HUES48 (cell line): Measurements from ENCODE around the gene SPINK2.
A peak's percentile ranks its signal among the peaks of the same experiment; 100 is the strongest.

Experiments
- H3K27ac ChIP-seq: one replicate; pipeline ENCODE4 v1.7.0; 2013; ENCODE audit warnings: low read depth, low read length, inconsistent platforms
- H3K27me3 ChIP-seq: 2 replicates; pipeline ENCODE4 v1.6.1; 2013; ENCODE audit warnings: mild to moderate bottlenecking, low read length; ENCODE audit not compliant: control insufficient read depth, insufficient read depth
- H3K36me3 ChIP-seq: 2 replicates; pipeline ENCODE4 v1.6.1; 2013; ENCODE audit warnings: low read length; ENCODE audit not compliant: control insufficient read depth, insufficient read depth
- H3K4me1 ChIP-seq: 2 replicates; pipeline ENCODE4 v1.6.1; 2013; ENCODE audit warnings: mild to moderate bottlenecking, low read length; ENCODE audit not compliant: control insufficient read depth, insufficient read depth
- H3K4me3 ChIP-seq: 2 replicates; pipeline ENCODE4 v1.5.1; 2013; ENCODE audit warnings: mild to moderate bottlenecking, low read depth, low read length
- H3K9ac ChIP-seq: 2 replicates; pipeline ENCODE4 v1.6.1; 2013; ENCODE audit warnings: mild to moderate bottlenecking, low read depth, low read length, moderate library complexity
- H3K9me3 ChIP-seq: 2 replicates; pipeline ENCODE4 v1.6.1; 2013; ENCODE audit warnings: low read length; ENCODE audit not compliant: control insufficient read depth, insufficient read depth

SPINK2 gene, protein sequence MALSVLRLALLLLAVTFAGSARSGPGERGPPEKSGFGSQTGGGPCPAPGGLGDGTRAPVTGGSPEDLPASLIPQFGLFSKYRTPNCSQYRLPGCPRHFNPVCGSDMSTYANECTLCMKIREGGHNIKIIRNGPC

DNA sequence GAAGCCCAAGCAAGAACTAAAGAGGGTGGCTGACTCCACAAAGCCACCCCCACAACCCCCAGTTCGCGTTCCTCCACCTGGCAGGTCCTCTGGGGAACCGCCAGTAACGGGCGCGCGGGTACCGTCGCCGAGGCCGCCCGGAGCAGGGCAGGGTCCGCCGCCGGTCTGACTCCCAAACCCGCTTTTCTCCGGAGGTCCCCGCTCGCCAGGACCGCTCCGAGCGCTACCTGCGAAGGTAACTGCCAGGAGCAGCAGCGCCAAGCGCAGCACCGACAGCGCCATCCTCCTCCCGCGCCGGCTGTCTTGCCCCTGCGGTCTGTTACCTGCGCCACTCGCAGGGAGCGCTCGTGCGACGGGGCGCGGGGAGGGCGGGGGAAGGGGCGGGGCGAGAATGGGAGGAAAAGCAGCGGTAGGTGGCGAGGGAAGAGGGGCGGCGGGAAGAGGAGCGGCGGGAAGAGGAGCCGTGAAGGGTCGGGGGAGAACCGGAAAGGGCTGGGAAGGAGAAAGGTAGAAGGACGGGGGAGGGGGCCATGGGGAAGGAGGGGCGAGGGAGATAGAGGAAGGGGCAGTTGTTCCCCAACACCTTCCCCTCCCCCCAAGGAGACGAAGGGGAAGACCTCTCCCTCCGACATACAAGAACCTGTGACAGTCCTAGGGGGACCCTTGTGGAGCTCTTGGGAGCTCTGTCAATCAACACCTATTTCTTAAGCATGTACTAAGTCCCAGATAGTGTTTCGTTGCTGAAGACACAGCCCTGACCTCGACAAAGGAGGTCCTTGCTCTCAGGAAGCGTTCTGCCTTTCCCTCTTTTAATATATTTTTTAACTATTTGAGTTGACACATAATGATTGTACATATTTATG, at the start of gene SPINK2:
SPINK2 (minus strand) TSS at position 321 of the 863 bp plus-strand sequence; CDS start at position 282, 39 bp downstream.
- Histone ChIP-seq H3K27ac (no peak within 1 kb of the TSS), H3K36me3 (no peaks in the 10 kb centered on the region), H3K4me1 (peaks cover 5% of the 10 kb centered on the region; the same call in 1 of the 2 replicates), H3K9me3 (no peaks in the 10 kb centered on the region), H3K27me3 (peaks cover 23% of the 10 kb centered on the region), H3K9ac (no peak within 1 kb of the TSS), H3K4me3 (peak within 1 kb of the TSS; percentile 75)

DNA sequence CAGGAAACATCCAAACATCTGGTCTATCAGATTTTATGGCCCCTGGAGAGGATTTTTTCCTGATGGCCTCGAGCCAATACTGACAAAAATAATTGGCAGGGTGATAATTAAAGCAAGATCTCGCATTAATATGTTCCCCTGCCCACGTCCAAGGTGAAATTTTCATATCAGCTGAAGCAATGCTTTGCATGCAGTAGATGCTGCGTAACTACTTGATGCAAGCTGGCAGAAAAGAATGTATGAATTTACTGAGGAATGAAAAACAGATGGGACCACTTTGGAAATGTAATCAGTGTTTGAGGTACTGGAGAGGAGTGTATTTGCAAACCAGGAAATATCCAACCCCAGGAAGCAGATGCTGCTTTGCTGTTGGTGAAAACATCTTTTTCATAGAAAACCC, 49.4 kb upstream of the SPINK2 start:
- no peak overlapping the region for H3K27ac ChIP-seq
- H3K27me3 ChIP-seq, result no peaks in the 10 kb centered on the region
- H3K9ac ChIP-seq, result no peak overlapping the region
- no peak overlapping the region for H3K4me3 ChIP-seq
- no peaks in the 10 kb centered on the region for H3K9me3 ChIP-seq
- no peaks in the 10 kb centered on the region for H3K36me3 ChIP-seq
- H3K4me1 ChIP-seq, result peaks cover 20% of the 10 kb centered on the region

GRCh38 chr4:56863441-56864139, 42.1 kb upstream of the SPINK2 start:
- Histone ChIP-seq H3K9ac (no peak overlapping the region), H3K36me3 (no peaks in the 10 kb centered on the region), H3K27ac (no peak overlapping the region), H3K9me3 (no peaks in the 10 kb centered on the region), H3K4me3 (no peak overlapping the region), H3K27me3 (no peaks in the 10 kb centered on the region), H3K4me1 (peaks cover 7% of the 10 kb centered on the region)

- H3K4me1 ChIP-seq, result peaks cover 7% of the 10 kb centered on the region
- no peaks in the 10 kb centered on the region for H3K36me3 ChIP-seq
- no peak overlapping the region for H3K4me3 ChIP-seq
- H3K27me3 ChIP-seq, result no peaks in the 10 kb centered on the region
- no peak overlapping the region for H3K9ac ChIP-seq
- H3K27ac ChIP-seq, result no peak overlapping the region
- H3K9me3 ChIP-seq, result no peaks in the 10 kb centered on the region
Measured at GRCh38 chr4:56861360-56861759, 39.9 kb upstream of the SPINK2 start.

DNA sequence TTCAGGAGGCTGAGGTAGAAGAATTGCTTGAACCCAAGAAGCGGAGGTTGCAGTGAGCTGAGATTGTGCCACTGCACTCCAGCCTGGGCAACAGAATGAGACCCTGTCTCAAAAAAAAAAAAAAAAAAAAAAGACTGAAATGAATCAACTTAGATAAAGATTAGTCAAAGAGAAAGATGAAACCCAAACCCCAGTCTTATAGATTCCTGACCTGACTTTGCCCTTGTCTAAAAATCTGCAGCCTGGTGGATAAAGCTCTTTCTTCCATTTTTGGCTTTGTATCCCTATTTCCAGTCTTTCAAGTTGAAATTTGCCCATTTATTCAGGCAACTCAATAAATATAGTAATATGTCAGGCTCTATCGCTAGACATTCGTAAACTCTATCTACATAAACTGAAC, 39.3 kb upstream of the SPINK2 start:
- Histone ChIP-seq H3K4me3 (no peak overlapping the region), H3K27me3 (no peaks in the 10 kb centered on the region), H3K9ac (no peak overlapping the region), H3K27ac (no peak overlapping the region), H3K4me1 (peaks cover 7% of the 10 kb centered on the region), H3K9me3 (no peaks in the 10 kb centered on the region), H3K36me3 (no peaks in the 10 kb centered on the region)

DNA sequence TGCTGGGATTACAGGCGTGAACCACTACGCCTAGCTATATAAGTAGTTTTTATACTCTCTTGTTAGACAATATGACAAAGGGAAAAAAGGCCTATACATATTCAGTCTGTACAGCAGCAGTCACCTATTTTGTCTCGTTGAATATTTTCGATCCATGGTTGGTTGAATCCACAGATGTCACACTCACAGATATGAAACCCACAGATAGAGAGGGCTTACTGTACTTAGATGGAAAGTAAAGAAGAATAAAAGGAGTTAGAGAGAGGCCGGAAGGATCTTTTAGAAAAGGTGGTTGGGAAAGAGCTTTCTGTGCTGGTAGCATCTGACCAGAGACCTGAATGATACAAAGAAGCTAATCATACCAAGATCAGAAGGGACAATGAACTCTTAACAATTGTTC, 38.3 kb upstream of the SPINK2 start:
- H3K4me1 ChIP-seq, result peaks cover 7% of the 10 kb centered on the region
- no peaks in the 10 kb centered on the region for H3K9me3 ChIP-seq
- H3K36me3 ChIP-seq, result no peaks in the 10 kb centered on the region
- no peak overlapping the region for H3K4me3 ChIP-seq
- H3K9ac ChIP-seq, result no peak overlapping the region
- H3K27me3 ChIP-seq, result no peaks in the 10 kb centered on the region
- no peak overlapping the region for H3K27ac ChIP-seq

DNA sequence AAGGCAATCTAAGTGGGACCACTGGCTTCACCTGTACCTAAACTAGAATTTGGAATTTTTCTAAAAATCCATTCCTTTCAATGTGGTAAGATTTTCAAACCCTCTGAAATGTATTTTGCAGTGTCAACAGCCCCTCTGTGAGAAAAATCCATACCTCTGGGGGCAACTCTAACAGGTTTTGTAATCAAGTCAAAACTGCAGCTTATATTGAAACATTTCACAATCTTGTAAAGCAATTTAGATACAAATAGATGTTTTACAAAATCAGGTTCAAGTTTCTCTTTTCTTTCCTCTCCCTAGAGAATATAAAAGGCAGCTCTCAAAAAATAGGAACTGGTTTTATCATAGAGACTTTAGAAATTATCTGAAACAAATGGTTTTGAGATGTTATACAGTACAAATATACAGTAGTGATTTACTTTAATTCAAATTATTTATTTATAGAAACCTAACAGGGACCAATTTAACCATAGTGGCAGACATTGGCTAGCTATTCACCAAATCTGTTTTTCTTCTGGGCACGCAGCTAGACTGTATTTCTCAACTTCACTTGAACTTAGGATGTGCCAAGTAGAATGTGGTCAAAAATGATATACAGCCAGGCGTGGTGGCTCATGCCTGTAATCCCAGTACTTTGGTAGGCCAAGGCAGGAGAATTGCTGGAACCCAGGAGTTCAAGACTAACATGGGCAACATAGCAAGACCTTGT, 36.3 kb upstream of the SPINK2 start:
- H3K4me3 ChIP-seq, result no peak overlapping the region
- H3K27ac ChIP-seq, result no peak overlapping the region
- no peaks in the 10 kb centered on the region for H3K9me3 ChIP-seq
- no peaks in the 10 kb centered on the region for H3K36me3 ChIP-seq
- H3K4me1 ChIP-seq, result peaks cover 7% of the 10 kb centered on the region
- H3K9ac ChIP-seq, result no peak overlapping the region
- no peaks in the 10 kb centered on the region for H3K27me3 ChIP-seq

GRCh38 chr4:56856656-56857055, 35.2 kb upstream of the SPINK2 start:
- no peak overlapping the region for H3K9ac ChIP-seq
- H3K4me1 ChIP-seq, result peaks cover 7% of the 10 kb centered on the region
- H3K4me3 ChIP-seq, result no peak overlapping the region
- no peaks in the 10 kb centered on the region for H3K9me3 ChIP-seq
- H3K27me3 ChIP-seq, result no peaks in the 10 kb centered on the region
- H3K27ac ChIP-seq, result no peak overlapping the region
- H3K36me3 ChIP-seq, result no peaks in the 10 kb centered on the region

GRCh38 chr4:56850910-56851309, 29.4 kb upstream of the SPINK2 start:
- H3K9ac ChIP-seq, result no peak overlapping the region
- no peaks in the 10 kb centered on the region for H3K36me3 ChIP-seq
- no peaks in the 10 kb centered on the region for H3K4me1 ChIP-seq
- H3K9me3 ChIP-seq, result no peaks in the 10 kb centered on the region
- H3K27ac ChIP-seq, result no peak overlapping the region
- peaks cover 28% of the 10 kb centered on the region for H3K27me3 ChIP-seq
- no peak overlapping the region for H3K4me3 ChIP-seq

DNA sequence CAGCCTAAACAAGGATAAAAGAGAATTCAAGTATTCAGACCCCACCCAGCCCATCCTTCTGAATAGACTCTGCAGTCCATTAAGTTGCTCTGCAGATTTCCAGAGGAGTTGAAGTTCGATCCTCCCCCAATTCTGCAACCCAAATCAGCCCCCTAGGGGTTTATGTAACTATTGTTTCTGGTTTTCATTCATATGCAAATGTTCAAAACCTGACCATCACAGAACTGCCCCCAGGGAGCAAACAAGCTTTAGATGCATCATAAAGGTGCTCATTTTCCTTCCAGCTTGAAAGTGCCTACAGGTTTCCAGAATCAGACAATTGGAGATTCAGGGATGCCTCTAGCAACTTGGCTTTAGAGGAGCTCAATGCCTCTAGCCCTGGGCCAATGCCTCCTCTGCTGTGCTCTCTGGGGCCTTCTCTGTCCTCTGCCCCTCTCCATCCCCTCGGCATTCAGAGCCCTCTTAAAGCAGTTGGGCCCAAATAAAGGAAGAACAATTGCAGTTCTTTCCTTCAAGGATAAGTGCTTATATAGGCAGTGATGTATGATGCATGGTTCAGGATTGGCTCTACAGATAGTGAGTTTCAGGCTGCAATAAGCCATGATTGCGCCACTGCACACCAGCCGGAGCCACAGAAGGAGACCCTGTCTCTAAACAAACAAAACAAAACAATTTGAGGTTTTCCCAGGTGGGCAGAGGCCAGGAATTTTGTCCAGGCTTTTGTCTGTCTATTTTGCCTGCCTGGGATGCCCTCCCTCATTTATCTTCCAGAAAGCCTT, 23.5 kb upstream of the SPINK2 start:
- Histone ChIP-seq H3K36me3 (no peaks in the 10 kb centered on the region), H3K27me3 (peaks cover 75% of the 10 kb centered on the region), H3K9ac (no peak overlapping the region), H3K4me3 (0 out of 2 replicates have a peak overlapping the region, but pooled peaks have one; percentile 33), H3K27ac (peak overlapping the region; percentile 70), H3K9me3 (no peaks in the 10 kb centered on the region), H3K4me1 (peaks cover 17% of the 10 kb centered on the region)
